OCI-M2 (cell line): Measurements from ENCODE around the gene ADRM1.

Source experiments
- DNase-seq: peaks from one replicate; lab custom pipeline; 2025; ENCODE audit not compliant: unreplicated experiment; lab: John Stamatoyannopoulos, UW

Gene ADRM1

GRCh38 chr20:62309947-62310756, 7.4 kb downstream of the ADRM1 start:
- DNase-seq = no peak

- DNase-seq = no peak
Observed at GRCh38 chr20:62310757-62311121, 7.9 kb downstream of the ADRM1 start.

- DNase-seq = no peak
Observed at GRCh38 chr20:62311150-62311549, 8.4 kb downstream of the ADRM1 start.

- no peak for DNase-seq
Observed at GRCh38 chr20:62311832-62312661, 9.2 kb downstream of the ADRM1 start.

GRCh38 chr20:62312662-62312977, 9.8 kb downstream of the ADRM1 start:
- DNase-seq = no peak

GRCh38 chr20:62313021-62313420, 10.2 kb downstream of the ADRM1 start:
- no peak for DNase-seq

GRCh38 chr20:62313460-62314338, 10.9 kb downstream of the ADRM1 start:
- no peak for DNase-seq

GRCh38 chr20:62314339-62314638, 11.5 kb downstream of the ADRM1 start:
- DNase-seq = no peak

- DNase-seq = no peak
Observed at GRCh38 chr20:62314711-62315302, 12.0 kb downstream of the ADRM1 start.

- DNase-seq = no peak
Observed at GRCh38 chr20:62315773-62316172, 13.0 kb downstream of the ADRM1 start.

- DNase-seq = no peak
Observed at GRCh38 chr20:62316331-62317166, 13.8 kb downstream of the ADRM1 start.

- DNase-seq = no peak
Observed at GRCh38 chr20:62317167-62317655, 14.4 kb downstream of the ADRM1 start.

- no peak for DNase-seq
Observed at GRCh38 chr20:62318400-62319345, 15.9 kb downstream of the ADRM1 start.

GRCh38 chr20:62319346-62319909, 16.6 kb downstream of the ADRM1 start:
- no peak for DNase-seq

GRCh38 chr20:62320581-62321354, 18.0 kb downstream of the ADRM1 start:
- no peak for DNase-seq

GRCh38 chr20:62321521-62321948, 18.7 kb downstream of the ADRM1 start:
- no peak for DNase-seq

- no peak for DNase-seq
Observed at GRCh38 chr20:62321975-62322374, 19.2 kb downstream of the ADRM1 start.

- no peak for DNase-seq
Observed at GRCh38 chr20:62322492-62323041, 19.8 kb downstream of the ADRM1 start.
